Motor neuron (in vitro differentiated cells): ENCODE measurements around the gene CD70. TPM values are rescaled to one million over a fixed set of nuclear protein-coding genes. Genes with fewer than 3 reads are reported as not detected.
"Not testable (repeated sequence)": the region's sequence is repeated elsewhere in the genome, so short reads cannot be mapped to it uniquely, and the experiment has no call there.

Experiments used
- ATAC-seq, 8 experiments: fragments of 200-7000 bp; cut with Tn5 transposase; replicated peaks in 6 of 8; 2 replicates each; pipeline ENCODE4 v1.8.0; 2021; ENCODE audit warnings: mild to moderate bottlenecking in 8 of 8, moderate library complexity in 8 of 8
- H3K27ac ChIP-seq, 2 donors: fragments of 250-450 bp; sonication (Bioruptor Pico); 2 replicates each; pipeline ENCODE4 v1.9.0; 2021; ENCODE audit warnings: antibody characterized with exemption in 2 of 2, mild to moderate bottlenecking in 2 of 2, moderate library complexity in 1 of 2
- H3K4me1 ChIP-seq, 2 donors: fragments of 250-450 bp; sonication (Bioruptor Pico); replicated peaks in 1 of 2; 2 replicates each; pipeline ENCODE4 v1.6.1; 2021; ENCODE audit warnings: antibody characterized with exemption in 2 of 2, mild to moderate bottlenecking in 2 of 2, moderate library complexity in 1 of 2
- H3K4me3 ChIP-seq, 5 donors: fragments of 250-450 bp; sonication (Bioruptor Pico); 2 replicates each; pipeline ENCODE4 v1.9.0; 2021; ENCODE audit warnings: antibody characterized with exemption in 5 of 5, mild to moderate bottlenecking in 5 of 5, moderate library complexity in 4 of 5
- WGBS, 10 experiments: fragments of 450-650 bp; shearing (Covaris generic); methylation state at CpG; one replicate each; pipeline ENCODE4 v1.0.0; 2022; 5-methylcytosine and 5-hydroxymethylcytosine counted together
- in situ Hi-C, 9 experiments: fragments of 400-800 bp; cut with MboI; loops; one replicate each; pipeline ENCODE4 v1.15.0; 2021; ENCODE audit warnings: low sequenced_read_pairs in 9 of 9, low pct_unique_long_range_greater_than_20kb in 2 of 9; ENCODE audit not compliant: unreplicated experiment in 9 of 9
- total RNA-seq, 8 experiments: library from RNA; unstranded; fragments of 300-600 nt; gene quantifications; 2 replicates each; pipeline versions ENCODE4 v1.2.3 to v1.2.4, GENCODE V29; 2022

The CD70 gene
- total RNA-seq, 8 experiments from 2014 or later: 0.71 to 175 (median 11.5) TPM

DNA sequence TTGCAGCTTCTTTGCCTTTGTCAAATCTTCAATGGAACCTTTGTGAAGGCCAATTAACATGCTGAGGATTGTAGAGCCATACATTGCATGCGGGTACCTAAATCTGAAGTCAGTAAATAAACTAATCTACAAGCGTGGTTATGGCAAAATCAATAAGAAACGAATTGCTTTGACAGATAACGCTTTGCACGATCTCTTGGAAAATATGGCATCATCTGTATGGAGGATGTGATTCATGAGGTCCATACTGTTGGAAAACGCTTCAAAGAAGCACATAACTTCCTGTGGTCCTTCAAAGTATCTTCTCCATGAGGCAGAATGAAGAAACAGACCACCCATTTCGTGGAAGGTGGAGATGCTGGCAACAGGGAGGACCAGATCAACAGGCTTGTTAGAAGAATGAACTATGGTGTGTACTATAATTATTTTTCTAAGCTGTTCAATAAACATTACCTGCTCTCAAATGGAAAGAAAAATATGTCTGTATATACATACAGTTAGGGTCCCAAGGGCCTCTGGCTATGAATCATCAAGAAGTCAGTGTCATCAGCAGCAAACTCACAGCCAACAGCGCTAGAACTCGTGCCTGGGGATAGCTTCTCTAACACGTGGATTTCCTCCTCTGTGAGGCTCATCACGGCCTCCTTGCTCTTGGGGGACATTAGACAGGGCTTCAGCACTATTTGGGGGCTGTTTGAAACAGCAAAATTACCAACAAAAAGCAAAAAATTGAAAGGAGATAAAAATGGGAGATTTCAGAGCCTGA, 2.9 kb upstream of the CD70 start:
- H3K4me3 ChIP-seq: no peak overlapping the region

DNA sequence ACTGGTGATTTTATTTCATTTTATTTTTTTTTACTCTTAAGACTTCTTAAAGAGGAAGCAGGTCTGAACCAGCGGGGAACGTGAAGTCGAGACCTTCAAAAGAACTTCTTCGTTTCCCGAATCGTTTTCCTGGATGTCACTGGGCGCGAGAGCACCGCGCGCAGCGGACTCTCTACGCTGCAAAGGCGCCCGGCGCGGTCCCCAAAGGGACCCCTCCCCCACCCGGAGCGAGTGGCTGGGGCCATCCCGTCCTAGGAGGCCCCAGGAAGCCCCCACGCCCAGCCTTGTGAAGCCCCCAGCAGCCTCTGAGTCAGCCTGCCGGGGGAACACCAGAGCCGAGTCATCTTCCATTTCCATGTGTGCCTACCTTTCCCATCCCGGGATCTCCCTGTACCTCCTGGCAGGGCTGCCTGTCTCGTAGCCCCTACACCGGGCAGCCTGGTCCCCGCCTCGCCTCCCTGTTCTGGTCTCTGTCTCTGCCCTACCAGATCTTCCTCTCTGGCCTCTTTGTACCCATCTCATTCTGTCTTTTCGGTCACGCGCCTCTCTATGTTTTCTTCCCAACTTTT, 608 bp downstream of the CD70 start:
- Histone ChIP-seq H3K27ac (no peak overlapping the region), H3K4me1 (peaks cover 2 to 11% of the 10 kb centered on the region in 2 donors), H3K4me3 (peak overlapping the region in 4 of 5 donors; percentile 20 to 34 (median 27))
- 0 to 41% (median 2%) methylated on average over 3 to 18 of the region's 31 CpGs; no CpG with 5 or more reads in 5 of the 10 experiments for WGBS, 10 experiments
- peak; percentile 9 to 61 (median 42) for ATAC-seq
- in situ Hi-C loops: no loop called here

More for the DNA sequence above, 2.9 kb upstream of the CD70 start:
- Histone ChIP-seq H3K27ac (no peak overlapping the region), H3K4me1 (peaks cover 0 to 6% of the 10 kb centered on the region in 2 donors)
- no peak for ATAC-seq
- 36 to 71% (median 60%) methylated on average over 3 to 10 of the region's 11 CpGs; no CpG with 5 or more reads in 1 of the 10 experiments for WGBS, 10 experiments
- in situ Hi-C loops: no loop called here

DNA sequence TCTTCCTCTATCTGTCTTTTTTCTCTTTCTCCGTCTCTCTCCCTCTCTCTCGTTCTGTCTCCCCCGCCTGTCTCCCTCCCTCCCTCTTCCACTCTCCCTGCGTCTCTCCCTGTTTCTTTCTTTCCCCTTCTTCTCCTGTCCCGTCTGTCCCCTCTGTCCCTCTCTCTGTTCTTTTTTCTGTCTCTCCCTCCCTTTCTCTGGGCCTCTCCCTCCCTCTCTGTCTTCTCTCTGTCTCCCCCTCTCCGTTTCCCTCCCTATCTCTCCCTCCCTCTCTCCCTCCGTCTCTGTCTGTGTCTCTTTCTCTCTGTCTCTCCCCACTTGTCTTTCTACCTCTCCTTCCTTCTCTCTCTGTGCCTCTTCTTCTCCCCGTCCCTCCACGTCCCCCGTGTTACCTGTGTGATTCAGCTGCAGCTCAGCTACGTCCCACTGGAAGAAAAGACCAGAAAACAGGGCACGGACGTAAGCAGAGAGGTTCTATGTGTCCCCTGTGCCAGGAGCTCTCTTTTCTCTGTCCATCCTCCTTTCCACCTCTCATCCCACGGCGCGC, 1.2 kb downstream of the CD70 start:
- ATAC-seq: peak in 1 of 8 experiments; percentile 1
- Histone ChIP-seq H3K4me1 (peaks cover 2 to 11% of the 10 kb centered on the region in 2 donors), H3K4me3 (peak overlapping the region in 3 of 5 donors; percentile 24 to 34 (median 30)), H3K27ac (no peak overlapping the region)
- 0 to 43% (median 0%) methylated on average over 4 to 13 of the region's 16 CpGs; no CpG with 5 or more reads in 1 of the 10 experiments for WGBS, 10 experiments
- in situ Hi-C loops: no loop called here

DNA sequence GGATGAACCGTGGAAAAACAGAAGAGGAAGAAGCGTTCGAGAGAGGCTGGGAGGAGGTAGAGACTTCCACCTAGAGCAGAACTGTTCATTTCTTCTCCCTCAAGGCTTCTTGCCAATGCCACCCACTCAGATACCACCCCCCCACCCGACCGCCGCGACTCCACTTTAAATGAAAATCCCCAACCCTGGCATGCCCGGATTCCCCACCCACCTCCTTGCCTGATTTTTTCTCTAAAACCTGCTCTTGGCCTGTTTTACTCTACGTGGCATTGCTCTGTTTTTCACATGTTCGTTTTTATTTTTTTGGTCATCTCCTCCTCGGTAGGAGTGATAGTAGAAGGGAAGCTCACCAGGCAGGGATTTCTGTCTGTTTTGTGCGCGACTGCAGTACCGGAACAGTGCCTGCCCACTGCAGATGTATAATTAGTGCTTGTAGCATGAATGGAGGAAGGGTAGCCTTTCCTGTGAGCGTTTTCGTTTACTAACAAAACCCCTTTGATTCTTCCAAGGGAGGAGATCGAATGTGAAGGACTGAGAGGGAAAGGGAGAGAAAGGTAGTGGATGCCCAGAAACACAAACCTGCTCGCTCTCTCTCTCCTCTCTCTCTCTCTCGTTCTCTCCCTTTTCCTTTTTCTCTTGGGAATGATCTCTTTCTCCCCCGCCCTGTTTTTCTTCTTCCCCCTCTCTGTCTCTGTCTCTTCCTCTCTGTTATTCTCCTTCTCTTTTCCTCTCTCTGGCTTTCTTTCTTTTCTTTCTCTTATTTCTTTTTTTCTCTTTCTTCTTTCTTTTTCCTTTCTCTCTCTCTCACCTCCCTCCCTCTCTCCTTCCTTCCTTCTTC, 2.2 kb downstream of the CD70 start:
- WGBS, 10 experiments: 0 to 33% (median 4%) methylated on average over 1 to 12 of the region's 20 CpGs; no CpG with 5 or more reads in 1 of the 10 experiments
- in situ Hi-C loops: no loop called here
- H3K4me3 ChIP-seq: peak overlapping the region in 1 of 5 donors; percentile 8
- H3K27ac ChIP-seq: no peak overlapping the region
- no peak for ATAC-seq
- peaks cover 2 to 11% of the 10 kb centered on the region in 2 donors for H3K4me1 ChIP-seq

DNA sequence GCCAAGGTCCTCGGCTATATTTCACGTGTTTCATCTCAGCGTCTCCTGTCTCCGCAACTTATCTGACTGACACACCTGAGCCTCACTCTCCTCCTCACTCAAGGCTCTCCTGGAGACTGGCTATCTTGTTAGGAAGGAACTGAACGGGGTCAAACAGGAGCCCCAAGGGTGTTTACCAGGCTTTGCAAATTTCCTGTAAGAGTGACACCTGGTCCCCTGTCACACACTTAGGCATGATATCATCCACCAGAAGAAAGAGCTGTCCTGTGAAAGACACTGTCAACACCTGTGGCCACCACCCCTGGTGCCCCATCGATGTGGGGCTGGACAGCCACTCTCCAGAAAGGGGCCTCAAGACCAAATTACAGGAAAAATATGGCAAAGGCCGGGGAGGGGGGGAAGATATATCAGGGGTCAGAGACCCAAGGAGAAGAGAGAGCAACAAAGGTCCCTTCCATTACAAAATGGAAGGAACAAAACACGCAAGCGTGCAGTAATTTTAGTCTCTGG, 2.9 kb downstream of the CD70 start:
- Histone ChIP-seq H3K27ac (no peak overlapping the region), H3K4me3 (no peak overlapping the region), H3K4me1 (peaks cover 2 to 11% of the 10 kb centered on the region in 2 donors)
- in situ Hi-C loops: no loop called here
- WGBS, 10 experiments: 0 to 52% (median 25%) methylated on average over 2 to 4 of the region's 9 CpGs; no CpG with 5 or more reads in 5 of the 10 experiments
- no peak for ATAC-seq

DNA sequence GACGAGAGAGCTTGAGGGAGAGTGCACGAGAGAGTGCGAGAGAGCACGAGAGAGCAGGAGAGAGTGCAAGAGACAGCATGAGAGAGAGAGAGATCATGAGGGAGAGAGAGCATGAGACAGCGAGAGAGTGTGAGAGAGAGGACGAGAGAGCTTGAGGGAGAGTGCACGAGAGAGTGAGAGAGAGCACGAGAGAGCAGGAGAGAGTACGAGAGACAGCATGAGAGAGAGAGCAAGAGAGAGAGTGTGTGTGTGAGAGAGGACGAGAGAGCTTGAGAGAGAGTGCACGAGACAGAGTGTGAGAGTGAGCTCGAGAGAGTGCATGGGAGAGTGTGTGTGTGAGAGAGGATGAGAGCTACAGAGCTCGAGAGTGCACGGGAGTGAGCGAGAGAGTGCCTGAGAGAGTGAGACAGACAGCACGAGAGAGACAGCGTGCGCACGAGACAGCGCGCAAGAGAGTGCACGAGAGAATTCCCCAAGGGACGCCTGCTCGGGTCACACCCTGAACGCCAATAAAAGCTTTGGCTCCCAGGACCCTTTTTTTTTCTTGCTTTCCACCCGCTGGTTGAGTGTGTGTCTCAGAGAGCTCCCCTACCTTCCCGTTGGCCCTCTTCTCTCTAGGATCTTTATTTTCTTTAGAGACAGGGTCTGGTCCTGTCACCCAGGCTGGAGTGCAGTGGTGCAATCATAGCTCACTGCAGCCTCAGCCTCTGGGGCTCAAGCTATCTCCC, 3.7 kb downstream of the CD70 start:
- Histone ChIP-seq H3K4me1 (peaks cover 2 to 11% of the 10 kb centered on the region in 2 donors), H3K27ac (no peak overlapping the region), H3K4me3 (peak overlapping the region in 3 of 5 donors; percentile 0 to 4 (median 2))
- in situ Hi-C loops: no loop called here
- ATAC-seq: peak; percentile 6 to 64 (median 32)
- WGBS, 10 experiments: 6 to 28% (median 12%) methylated on average over 9 to 23 of the region's 27 CpGs

DNA sequence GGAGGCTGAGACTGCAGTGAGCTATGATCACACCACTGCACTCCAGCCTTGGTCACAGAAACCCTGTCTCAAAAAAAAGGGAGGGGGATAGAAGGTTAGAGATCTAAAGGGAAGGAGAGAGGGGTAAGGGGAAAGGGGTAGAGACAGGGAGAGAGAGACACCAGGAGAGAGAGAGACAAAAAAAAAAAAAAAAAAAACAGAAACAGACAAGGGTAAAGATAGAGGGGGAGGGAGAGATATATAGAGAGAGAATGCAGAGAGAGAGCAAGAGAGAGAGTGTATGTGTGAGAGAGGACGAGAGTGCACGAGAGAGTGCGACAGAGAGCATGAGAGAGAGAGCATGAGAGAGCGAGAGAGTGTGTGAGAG, 4.2 kb downstream of the CD70 start:
- WGBS, 10 experiments: 23 to 80% (median 34%) methylated on average over 1 to 4 of the region's 4 CpGs; no CpG with 5 or more reads in 1 of the 10 experiments
- in situ Hi-C loops: no loop called here
- ATAC-seq: no peak
- no peak overlapping the region for H3K4me3 ChIP-seq
- H3K4me1 ChIP-seq: peaks cover 2 to 11% of the 10 kb centered on the region in 2 donors
- no peak overlapping the region for H3K27ac ChIP-seq

DNA sequence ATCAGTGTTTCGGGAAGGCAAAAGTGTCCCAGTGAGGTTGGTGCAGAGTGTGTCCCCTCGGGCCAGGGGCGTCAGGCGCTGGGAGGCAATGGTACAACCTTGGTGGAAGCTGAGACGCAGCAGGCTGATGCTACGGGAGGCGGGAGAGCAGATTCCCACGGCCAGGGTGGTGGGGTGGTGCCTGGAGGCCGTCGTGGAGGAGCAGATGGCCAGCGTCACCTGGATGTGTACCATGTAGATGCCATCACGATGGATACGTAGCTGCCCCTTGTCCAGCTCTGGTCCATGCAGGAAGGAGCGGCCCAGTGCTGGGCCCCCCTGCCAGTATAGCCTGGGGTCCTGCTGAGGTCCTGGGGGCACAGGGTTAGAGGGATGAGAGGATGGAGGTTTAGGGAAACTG, 4.9 kb downstream of the CD70 start:
- Histone ChIP-seq H3K4me1 (peaks cover 2 to 11% of the 10 kb centered on the region in 2 donors), H3K4me3 (no peak overlapping the region), H3K27ac (no peak overlapping the region)
- in situ Hi-C loops: no loop called here
- ATAC-seq: no peak
- WGBS, 10 experiments: 52 to 100% (median 91%) methylated on average over 1 to 6 of the region's 14 CpGs; no CpG with 5 or more reads in 5 of the 10 experiments

DNA sequence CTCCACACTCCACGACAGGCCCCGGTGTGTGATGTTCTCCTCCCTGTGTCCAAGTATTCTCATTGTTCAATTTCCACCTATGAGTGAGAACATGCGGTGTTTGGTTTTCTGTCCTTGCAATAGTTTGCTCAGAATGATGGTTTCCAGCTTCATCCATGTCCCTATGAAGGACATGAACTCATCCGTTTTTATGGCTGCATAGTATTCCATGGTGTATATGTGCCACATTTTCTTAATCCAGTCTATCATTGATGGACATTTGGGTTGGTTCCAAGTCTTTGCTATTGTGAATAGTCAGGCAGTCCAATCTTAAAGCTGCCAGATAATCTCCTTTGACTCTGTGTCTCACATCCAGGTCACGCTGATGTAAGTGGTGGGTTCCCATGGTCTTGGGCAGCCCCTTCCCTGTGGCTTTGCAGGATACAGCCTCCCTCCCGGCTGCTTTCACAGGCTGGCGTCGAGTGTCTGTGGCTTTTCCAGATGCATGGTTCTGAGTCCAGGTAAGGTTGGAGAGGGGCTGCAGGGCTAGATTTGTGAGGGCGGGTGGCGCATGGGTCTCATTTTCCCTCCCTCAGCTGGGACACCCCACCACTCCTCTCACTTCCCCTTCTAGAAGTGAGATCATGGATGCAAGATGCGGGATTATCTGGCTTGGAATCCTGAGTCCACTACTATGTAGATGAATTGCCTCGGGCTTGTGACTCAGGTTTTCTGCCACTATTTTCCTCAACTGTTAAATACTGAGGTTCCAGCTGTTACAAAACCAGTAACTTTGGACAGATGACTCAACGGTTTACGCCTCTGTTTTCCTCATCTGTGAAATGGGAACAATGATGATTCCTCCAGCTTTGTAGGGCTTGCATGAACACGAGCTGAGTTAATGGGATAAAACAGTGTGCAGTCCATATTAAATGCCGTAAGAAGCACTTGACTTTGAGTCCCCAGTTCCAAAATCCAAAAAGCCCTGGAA, 8.2 kb downstream of the CD70 start:
- H3K4me1 ChIP-seq, H3K4me3 ChIP-seq, H3K27ac ChIP-seq, in situ Hi-C loops: not testable (repeated sequence)
- 60 to 86% (median 74%) methylated on average over 1 to 9 of the region's 16 CpGs; no CpG with 5 or more reads in 2 of the 10 experiments for WGBS, 10 experiments
- peak in 3 of 8 experiments; percentile 3 to 11 (median 8) for ATAC-seq

DNA sequence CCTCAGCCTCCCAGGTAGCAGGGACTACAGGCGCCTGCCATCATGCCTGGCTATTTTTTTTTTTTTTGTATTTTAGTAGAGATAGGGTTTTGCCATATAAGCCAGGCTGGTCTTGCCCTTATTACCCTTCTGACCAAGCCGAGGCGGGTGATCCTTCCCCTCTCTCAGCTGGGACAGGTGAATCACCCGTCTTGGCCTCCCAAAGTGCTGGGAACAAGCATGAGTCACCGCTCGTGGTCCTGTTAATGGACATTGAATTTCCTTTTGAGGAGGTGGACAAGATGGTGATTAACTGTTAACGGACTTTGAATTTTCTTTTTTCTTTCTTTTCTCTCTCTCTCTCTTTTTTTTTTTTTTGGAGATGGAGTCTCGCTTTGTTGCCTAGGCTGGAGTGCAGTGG, 10.6 kb downstream of the CD70 start:
- peak in 3 of 8 experiments; percentile 9 to 14 (median 13) for ATAC-seq
- H3K4me3 ChIP-seq: no peak overlapping the region
- peaks cover 8 to 12% of the 10 kb centered on the region in 2 donors for H3K4me1 ChIP-seq
- WGBS, 10 experiments: 25 to 73% (median 60%) methylated on average over 1 to 4 of the region's 8 CpGs; no CpG with 5 or more reads in 4 of the 10 experiments
- no peak overlapping the region for H3K27ac ChIP-seq
- in situ Hi-C loops: no loop called here
